Activated CD8-positive, alpha-beta memory T cell treated with anti-CD3 and anti-CD28 coated beads for 4 hours (primary cell): ENCODE results near the gene RNF4.

Experiments used
- DNase-seq, 2 donors: peaks; one replicate each; pipeline ENCODE4 v3.0.0-alpha.2; 2020; ENCODE audit warnings: low read depth in 2 of 2

Gene RNF4

GRCh38 chr4:2437475-2438215, 31.3 kb upstream of the RNF4 start:
- DNase-seq = no peak

GRCh38 chr4:2438822-2439718, 29.8 kb upstream of the RNF4 start:
- no peak for DNase-seq

GRCh38 chr4:2441393-2442174, 27.3 kb upstream of the RNF4 start:
- DNase-seq = peak; percentile 29 to 48

- DNase-seq = no peak
These were observed 26.5 kb upstream of the RNF4 start for GRCh38 chr4:2442175-2442993.

GRCh38 chr4:2443061-2443730, 25.7 kb upstream of the RNF4 start:
- no peak for DNase-seq

- no peak for DNase-seq
These were observed 24.8 kb upstream of the RNF4 start for GRCh38 chr4:2443956-2444740.

GRCh38 chr4:2445130-2445529, 23.8 kb upstream of the RNF4 start:
- DNase-seq = no peak

GRCh38 chr4:2445571-2445970, 23.3 kb upstream of the RNF4 start:
- no peak for DNase-seq

GRCh38 chr4:2446656-2447564, 22.0 kb upstream of the RNF4 start:
- no peak for DNase-seq

- DNase-seq = no peak
These were observed 20.3 kb upstream of the RNF4 start for GRCh38 chr4:2448589-2448988.

GRCh38 chr4:2449051-2449450, 19.9 kb upstream of the RNF4 start:
- no peak for DNase-seq

- DNase-seq = no peak
These were observed 19.2 kb upstream of the RNF4 start for GRCh38 chr4:2449511-2450392.

- no peak for DNase-seq
These were observed 18.4 kb upstream of the RNF4 start for GRCh38 chr4:2450394-2451035.

- no peak for DNase-seq
These were observed 17.8 kb upstream of the RNF4 start for GRCh38 chr4:2451036-2451520.

- no peak for DNase-seq
These were observed 16.8 kb upstream of the RNF4 start for GRCh38 chr4:2451821-2452785.
